H1 (cell line): ENCODE data around the gene FMN2. TPM values are rescaled to one million over a fixed set of nuclear protein-coding genes. Genes with fewer than 3 reads are reported as not detected.

Experiments
- CTCF ChIA-PET: fragments of 300-600 bp; sonication (Branson Sonifier 250); formaldehyde crosslinking; loops from one replicate; lab custom pipeline; 2021; ENCODE audit not compliant: partially characterized antibody; lab: Charles Lee
- POLR2A ChIA-PET: fragments of 300-600 bp; sonication (Branson Sonifier 250); formaldehyde crosslinking; loops from one replicate; lab custom pipeline; 2021; ENCODE audit warnings: inconsistent platforms; ENCODE audit not compliant: partially characterized antibody; lab: Charles Lee
- DNase-seq, 2 experiments: peaks; one replicate each; pipeline versions ENCODE4 v3.0.0 to v3.0.0-alpha.2; 2010 to 2022; ENCODE audit warnings: low spot score in 2 of 2, low read depth in 1 of 2, mixed read lengths in 1 of 2
- FAIRE-seq: peaks from 2 replicates; lab custom pipeline; 2011; peaks lifted over from hg19 to GRCh38; lab: Jason Lieb, UNC
- H2AFZ ChIP-seq: 2 replicates; pipeline ENCODE4 v1.8.1; 2012; ENCODE audit warnings: low read length, inconsistent platforms
- H2AK5ac ChIP-seq: 2 replicates; pipeline ENCODE4 v1.6.1; 2013; ENCODE audit warnings: low read depth, low read length
- H2BK120ac ChIP-seq: replicated peaks from 2 replicates; pipeline ENCODE3; 2013; ENCODE audit warnings: low read depth, low read length, inconsistent platforms
- H2BK12ac ChIP-seq: 2 replicates; pipeline ENCODE4 v1.6.1; 2013; ENCODE audit warnings: low read depth, low read length
- H2BK15ac ChIP-seq: 2 replicates; pipeline ENCODE4 v1.6.1; 2013; ENCODE audit warnings: low read length
- H2BK20ac ChIP-seq: 2 replicates; pipeline ENCODE4 v1.6.1; 2013; ENCODE audit warnings: low read length
- H2BK5ac ChIP-seq: 2 replicates; pipeline ENCODE4 v1.6.1; 2013; ENCODE audit warnings: low read depth, low read length
- H3K14ac ChIP-seq: 2 replicates; pipeline ENCODE4 v1.6.1; 2013; ENCODE audit warnings: inconsistent platforms; ENCODE audit not compliant: insufficient read length
- H3K18ac ChIP-seq: 2 replicates; pipeline ENCODE4 v1.6.1; 2013; ENCODE audit warnings: low read length; ENCODE audit errors: extremely low read depth
- H3K23ac ChIP-seq: 2 replicates; pipeline ENCODE4 v1.6.1; 2013; ENCODE audit warnings: inconsistent platforms; ENCODE audit not compliant: insufficient read length
- H3K23me2 ChIP-seq: 2 replicates; pipeline ENCODE4 v1.6.1; 2013; ENCODE audit warnings: low read depth, low read length
- H3K27ac ChIP-seq: 2 replicates; pipeline ENCODE4 v1.6.1; 2011; ENCODE audit warnings: low read depth, low read length, inconsistent platforms
- H3K27me3 ChIP-seq, 4 experiments: replicated peaks in 1 of 4; 1 replicate in 1 of 4; 2 replicates in 3 of 4; pipeline versions ENCODE4 v1.6.1 to v1.8.1; 2011 to 2013; ENCODE audit warnings: low read length in 3 of 4, mild to moderate bottlenecking in 3 of 4, inconsistent platforms in 2 of 4, mixed read lengths in 2 of 4, moderate library complexity in 1 of 4; ENCODE audit not compliant: control insufficient read depth in 3 of 4, insufficient read depth in 3 of 4; ENCODE audit errors: extremely low read depth in 1 of 4
- H3K36me3 ChIP-seq, 4 experiments: 2 replicates each; pipeline versions ENCODE4 v1.6.1 to v1.8.1; 2011 to 2013; ENCODE audit warnings: mild to moderate bottlenecking in 4 of 4, low read length in 3 of 4, moderate library complexity in 2 of 4, control low read depth in 1 of 4, inconsistent platforms in 1 of 4; ENCODE audit not compliant: insufficient read depth in 4 of 4, control insufficient read depth in 2 of 4
- H3K4ac ChIP-seq: replicated peaks from 2 replicates; pipeline ENCODE3; 2013; ENCODE audit warnings: low read length, low read depth, mixed read lengths, inconsistent platforms; ENCODE audit not compliant: insufficient read length
- H3K4me1 ChIP-seq, 4 experiments: replicated peaks in 1 of 4; 1 replicate in 1 of 4; 2 replicates in 3 of 4; pipeline versions ENCODE4 v1.6.1 to v1.8.1; 2011 to 2013; ENCODE audit warnings: low read length in 3 of 4, inconsistent platforms in 2 of 4, mixed read lengths in 1 of 4; ENCODE audit not compliant: insufficient read depth in 4 of 4, control insufficient read depth in 3 of 4
- H3K4me2 ChIP-seq, 2 experiments: 2 replicates each; pipeline versions ENCODE4 v1.6.1 to v1.8.1; 2011 to 2013; ENCODE audit warnings: low read depth in 2 of 2, low read length in 2 of 2, control low read depth in 1 of 2, inconsistent platforms in 1 of 2, mild to moderate bottlenecking in 1 of 2; ENCODE audit not compliant: insufficient read depth in 1 of 2
- H3K4me3 ChIP-seq, 4 experiments: fragments of 200-600, 300-600 bp in 1 of 4; sonication (generic), shearing (Covaris generic), sonication (Bioruptor Twin) in 1 of 4; 2 replicates each; pipeline versions ENCODE4 v1.5.1 to v1.8.1; 2011 to 2016; ENCODE audit warnings: low read length in 4 of 4, low read depth in 3 of 4, control low read depth in 2 of 4, inconsistent platforms in 2 of 4, mild to moderate bottlenecking in 2 of 4, mixed read lengths in 1 of 4, moderate library complexity in 1 of 4; ENCODE audit not compliant: insufficient read depth in 2 of 4; ENCODE audit errors: extremely low read depth in 1 of 4
- H3K56ac ChIP-seq: replicated peaks from 2 replicates; pipeline ENCODE3; 2013; ENCODE audit warnings: low read depth, mild to moderate bottlenecking, mixed read lengths, low read length, inconsistent platforms; ENCODE audit not compliant: insufficient read length
- H3K79me1 ChIP-seq: 2 replicates; pipeline ENCODE4 v1.6.1; 2013; ENCODE audit warnings: low read depth, low read length, control low read depth
- H3K79me2 ChIP-seq, 2 experiments: 2 replicates each; pipeline versions ENCODE4 v1.6.1 to v1.8.1; 2012 to 2013; ENCODE audit warnings: low read length in 2 of 2, mild to moderate bottlenecking in 2 of 2, inconsistent platforms in 1 of 2; ENCODE audit not compliant: insufficient read depth in 2 of 2, control insufficient read depth in 1 of 2
- H3K9ac ChIP-seq, 4 experiments: replicated peaks in 1 of 4; 1 replicate in 1 of 4; 2 replicates in 3 of 4; pipeline versions ENCODE4 v1.6.1 to v1.8.1; 2011 to 2013; ENCODE audit warnings: low read depth in 3 of 4, low read length in 3 of 4, control low read depth in 2 of 4, mild to moderate bottlenecking in 2 of 4, moderate library complexity in 2 of 4, inconsistent platforms in 1 of 4; ENCODE audit errors: extremely low read depth in 1 of 4
- H3K9me3 ChIP-seq, 2 experiments: 2 replicates each; pipeline versions ENCODE4 v1.6.1 to v1.8.1; 2012 to 2013; ENCODE audit warnings: mild to moderate bottlenecking in 2 of 2, moderate library complexity in 2 of 2, control low read depth in 1 of 2, inconsistent platforms in 1 of 2, low read depth in 1 of 2, low read length in 1 of 2, mixed read lengths in 1 of 2; ENCODE audit not compliant: insufficient read depth in 2 of 2
- H4K20me1 ChIP-seq, 2 experiments: replicated peaks in 1 of 2; 2 replicates each; pipeline versions ENCODE3 to v1.8.1; 2011 to 2013; ENCODE audit warnings: inconsistent platforms in 2 of 2, low read length in 2 of 2, mild to moderate bottlenecking in 1 of 2; ENCODE audit not compliant: insufficient read depth in 2 of 2, control insufficient read depth in 1 of 2
- H4K5ac ChIP-seq: 2 replicates; pipeline ENCODE4 v1.6.1; 2013; ENCODE audit warnings: low read length, low read depth, mixed read lengths, inconsistent platforms; ENCODE audit not compliant: insufficient read length
- H4K8ac ChIP-seq: 2 replicates; pipeline ENCODE4 v1.8.0; 2013; ENCODE audit warnings: mild to moderate bottlenecking, moderate library complexity, low read length, inconsistent platforms; ENCODE audit not compliant: insufficient read depth; ENCODE audit errors: extremely low read depth
- H4K91ac ChIP-seq: replicated peaks from 2 replicates; pipeline ENCODE3; 2013; ENCODE audit warnings: low read length, mixed read lengths, inconsistent platforms; ENCODE audit not compliant: insufficient read length
- BCL11A ChIP-seq, 2 experiments: IDR thresholded peaks; one replicate each; pipeline ENCODE4 v1.6.1; 2011; ENCODE audit warnings: low read depth in 2 of 2, low read length in 2 of 2, mild to moderate bottlenecking in 2 of 2
- CBX8 ChIP-seq: fragments of 300-800, 300-1000 bp; sonication (generic); IDR thresholded peaks from 2 replicates; pipeline ENCODE4 v1.7.1; 2016; ENCODE audit warnings: low read depth, low read length, borderline replicate concordance
- CEBPB ChIP-seq: IDR thresholded peaks from 2 replicates; pipeline ENCODE4 v1.6.1; 2012; ENCODE audit warnings: low read depth, low read length
- CHD1 ChIP-seq: IDR thresholded peaks from 2 replicates; pipeline ENCODE4 v1.6.1; 2012; ENCODE audit warnings: low read depth, low read length, improper control_type of control experiment
- GABPA ChIP-seq: IDR thresholded peaks from 2 replicates; pipeline ENCODE4 v1.6.1; 2011; ENCODE audit warnings: mild to moderate bottlenecking, low read length, moderate library complexity, borderline replicate concordance; ENCODE audit not compliant: insufficient read depth
- KDM4A ChIP-seq: IDR thresholded peaks from one replicate; pipeline ENCODE4 v1.7.1; 2012; ENCODE audit warnings: low read depth, mild to moderate bottlenecking, moderate library complexity, low read length, inconsistent platforms; ENCODE audit not compliant: severe bottlenecking
- NRF1 ChIP-seq: IDR thresholded peaks from 2 replicates; pipeline ENCODE4 v1.6.1; 2011; ENCODE audit warnings: mild to moderate bottlenecking, low read depth, low read length, improper control_type of control experiment
- POLR2AphosphoS5 ChIP-seq: IDR thresholded peaks from 2 replicates; pipeline ENCODE4 v1.6.1; 2011; ENCODE audit warnings: low read depth, low read length
- RBBP5 ChIP-seq: IDR thresholded peaks from 2 replicates; pipeline ENCODE4 v1.7.1; 2012; ENCODE audit warnings: low read depth, mild to moderate bottlenecking, inconsistent platforms, low read length, moderate library complexity, borderline replicate concordance
- SIN3A ChIP-seq, 2 experiments: IDR thresholded peaks in 1 of 2; conservative IDR thresholded peaks in 1 of 2; 2 replicates each; pipeline ENCODE4 v1.6.1; 2011 to 2012; ENCODE audit warnings: low read length in 2 of 2, improper control_type of control experiment in 1 of 2, low read depth in 1 of 2, mild to moderate bottlenecking in 1 of 2
- SP1 ChIP-seq: IDR thresholded peaks from 2 replicates; pipeline ENCODE4 v1.6.1; 2011; ENCODE audit warnings: low read depth, low read length
- SRF ChIP-seq: IDR thresholded peaks from 2 replicates; pipeline ENCODE4 v1.6.1; 2011; ENCODE audit warnings: mild to moderate bottlenecking, low read depth, low read length, moderate library complexity
- TAF7 ChIP-seq: optimal IDR thresholded peaks from 2 replicates; pipeline ENCODE3; 2011; ENCODE audit warnings: low read depth, mild to moderate bottlenecking, inconsistent platforms, low read length, moderate library complexity, borderline replicate concordance
- ZNF274 ChIP-seq: IDR thresholded peaks from 2 replicates; pipeline ENCODE4 v1.7.0; 2012; ENCODE audit warnings: low read length, borderline replicate concordance; ENCODE audit errors: extremely low read depth
- WGBS, 2 experiments: shearing (Covaris generic) in 1 of 2; methylation state at CpG; one replicate each; pipeline versions ENCODE4 v1.1.6 to v1.1.7; 2013 to 2015; ENCODE audit warnings: low lambda C conversion rate in 2 of 2, mixed read lengths in 2 of 2, inconsistent platforms in 1 of 2, low coverage in 1 of 2, missing lambda C conversion rate in 1 of 2; ENCODE audit not compliant: insufficient replicate concordance in 2 of 2, insufficient coverage in 1 of 2, insufficient read length in 1 of 2; ENCODE audit errors: extremely low coverage in 1 of 2, missing lambda C conversion rate in 1 of 2; 5-methylcytosine and 5-hydroxymethylcytosine counted together
- polyA plus RNA-seq, 7 experiments: library from polyadenylated mRNA; depleted of rRNA in 3 of 7; stranded (reverse) in 5 of 7; unstranded in 2 of 7; fragments of >200 nt in 5 of 7; fragments of 200-250 nt in 2 of 7; gene quantifications; 1 replicate in 5 of 7; 2 replicates in 1 of 7; 4 replicates in 1 of 7; pipeline versions ENCODE4 v1.2.1 to v1.2.3, GENCODE V29; 2011 to 2013; ENCODE audit warnings: missing spikeins in 2 of 7, mixed read lengths in 2 of 7
- total RNA-seq: library from RNA; stranded (reverse); fragmentation: NEBNext Ultra II Directional; extraction: Animal tissue kit (Norgen Biotek cat#: 25700); gene quantifications from 2 replicates; pipeline ENCODE4 v1.2.1, GENCODE V29; 2021

The FMN2 gene
- total and polyA plus RNA-seq, 2 of the 8 experiments (the other 6 are each of a cell fraction or from before 2014, with no cell fraction given) = 0.83 to 2.0 TPM

DNA sequence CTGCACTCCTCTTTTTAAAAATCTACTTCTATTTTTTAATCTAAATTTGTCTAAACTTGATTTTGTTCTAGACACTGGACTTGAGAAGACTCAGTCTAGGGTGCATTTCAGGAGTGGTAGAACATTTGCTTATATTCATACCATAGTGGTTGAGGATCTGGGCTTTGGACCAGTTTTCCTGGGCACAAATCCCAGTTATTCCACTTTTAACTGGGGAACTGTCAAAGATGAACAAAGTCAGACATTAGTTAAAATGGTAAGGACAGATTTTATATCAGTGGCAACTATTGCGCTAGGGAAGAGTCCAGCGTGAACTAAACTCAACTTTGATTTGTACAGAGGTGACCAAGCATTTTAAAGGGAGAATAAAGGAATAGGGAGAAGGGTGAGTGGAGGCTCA is 102.4 kb downstream of the FMN2 start:
- Histone ChIP-seq H3K9ac (no peak overlapping the region), H2BK15ac (no peak overlapping the region), H3K79me2 (no peaks in the 10 kb centered on the region), H3K4me3 (no peak overlapping the region), H3K4me1 (no peaks in the 10 kb centered on the region), H3K27me3 (no peaks in the 10 kb centered on the region), H4K5ac (no peak overlapping the region), H3K18ac (no peak overlapping the region), H3K4ac (no peak overlapping the region), H2BK120ac (no peak overlapping the region), H3K4me2 (no peak overlapping the region), H2BK20ac (no peak overlapping the region), H3K79me1 (no peaks in the 10 kb centered on the region), H4K91ac (no peak overlapping the region), H4K8ac (no peak overlapping the region), H3K9me3 (no peaks in the 10 kb centered on the region), H3K36me3 (no peaks in the 10 kb centered on the region), H3K27ac (no peak overlapping the region), H2AFZ (no peak overlapping the region), H3K23me2 (no peaks in the 10 kb centered on the region), H4K20me1 (no peaks in the 10 kb centered on the region), H2AK5ac (no peak overlapping the region), H3K56ac (no peak overlapping the region), H3K23ac (no peak overlapping the region), H2BK5ac (no peak overlapping the region), H2BK12ac (no peak overlapping the region), H3K14ac (no peak overlapping the region)
- CTCF ChIA-PET = interaction anchor here (1.0 to 1.3 kb wide), 3 partner anchors 9 to 498 kb away, joined by 3 to 6 read pairs (median 3); no protein-coding TSS in a partner anchor
- 93% methylated on average over 2 of the region's 2 CpGs; no CpG with 5 or more reads in 1 of the 2 experiments for WGBS, 2 experiments
- DNase-seq (no peak), FAIRE-seq (no peak)
- POLR2A ChIA-PET = no interaction called here
- no peak for TF ChIP-seq CHD1
- no peak for TF ChIP-seq POLR2AphosphoS5
- TF ChIP-seq BCL11A (IDR thresholded peaks at IDR 0.05; ENCODE audit: low read depth in 2 of 2, low read length in 2 of 2) = no peak
- no peak for TF ChIP-seq SIN3A (conservative IDR thresholded peaks at IDR 0.05 in 1 of 2, IDR thresholded peaks at IDR 0.05 in 1 of 2; ENCODE audit: low read depth in 1 of 2, low read length in 2 of 2)
- no peak for TF ChIP-seq TAF7
- TF ChIP-seq SRF = no peak
- no peak for TF ChIP-seq GABPA
- no peak for TF ChIP-seq ZNF274
- no peak for TF ChIP-seq KDM4A
- no peak for TF ChIP-seq NRF1
- TF ChIP-seq SP1 = no peak
- no peak for TF ChIP-seq CEBPB
- no peak for TF ChIP-seq CBX8
- no peak for TF ChIP-seq RBBP5
